K562 (cell line): ENCODE results near the gene ST7.

ENCODE experiments used
- CBX8 ChIP-seq: fragments of 200-600 bp; sonication (generic); IDR thresholded peaks from 2 replicates; pipeline ENCODE4 v1.6.1; 2012; ENCODE audit warnings: borderline replicate concordance, mixed run types, low read depth, mild to moderate bottlenecking, moderate library complexity, mixed read lengths, low read length, control low read depth, inconsistent platforms; ENCODE audit not compliant: poor library complexity, severe bottlenecking; ENCODE audit errors: extremely low read depth
- CEBPB ChIP-seq: fragments of 450-650 bp; IDR thresholded peaks from 2 replicates; pipeline ENCODE4 v1.6.1; 2016; ENCODE audit warnings: missing genetic modification characterization, missing compliant biosample characterization
- RB1 ChIP-seq: fragments of 450-650 bp; IDR thresholded peaks from 2 replicates; pipeline ENCODE4 v1.6.1; 2017; ENCODE audit warnings: low read depth, mild to moderate bottlenecking
- SAP30 ChIP-seq: fragments of 200-600 bp; sonication (generic); IDR thresholded peaks from 2 replicates; pipeline ENCODE4 v1.6.1; 2012; ENCODE audit warnings: borderline replicate concordance, low read depth, mild to moderate bottlenecking, moderate library complexity, low read length, control low read depth, inconsistent platforms; ENCODE audit not compliant: insufficient read depth, poor library complexity, severe bottlenecking
- TEAD4 ChIP-seq, 2 experiments: sonication (generic) in 1 of 2; formaldehyde crosslinking in 1 of 2; IDR thresholded peaks; 2 replicates each; pipeline versions ENCODE4 v1.6.1 to v1.8.0; 2012 to 2022; ENCODE audit warnings: borderline replicate concordance in 1 of 2, inconsistent platforms in 1 of 2, low read length in 1 of 2, mild to moderate bottlenecking in 1 of 2, missing genetic modification reagents in 1 of 2

DNA sequence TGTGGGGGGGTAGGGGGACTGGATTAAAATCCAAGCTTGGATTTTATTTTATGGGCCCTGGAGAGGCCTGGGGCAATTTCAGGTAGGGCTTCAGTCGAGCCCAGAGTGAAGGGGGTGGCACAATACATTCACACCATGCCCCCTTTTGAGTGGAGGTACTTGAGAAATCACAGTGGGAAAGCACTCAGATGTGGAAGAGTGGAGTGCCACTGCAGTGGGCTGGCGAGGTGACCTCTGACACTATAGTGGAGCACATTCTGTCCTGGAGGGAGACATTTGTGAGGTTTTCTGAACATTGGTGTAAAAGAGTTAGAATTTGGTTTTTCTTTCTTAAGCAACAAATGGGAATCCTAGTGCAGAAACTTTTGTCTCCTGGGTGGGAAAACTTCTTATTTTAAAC, 226.4 kb downstream of the ST7 start:
- TF ChIP-seq SAP30: no peak
- no peak for TF ChIP-seq CEBPB
- TF ChIP-seq RB1: no peak
- no peak for TF ChIP-seq CBX8
- TF ChIP-seq TEAD4 (IDR thresholded peaks at IDR 0.05; ENCODE audit: low read length): no peak
- no peak for TF ChIP-seq TEAD4 (CRISPR knock-in tag; IDR thresholded peaks at IDR 0.05; ENCODE audit: borderline replicate concordance)
